ENCODE data around the gene OR2T4. TPM values are rescaled to one million over a fixed set of nuclear protein-coding genes. Genes with fewer than 3 reads are reported as not detected.

OR2T4 gene, protein sequence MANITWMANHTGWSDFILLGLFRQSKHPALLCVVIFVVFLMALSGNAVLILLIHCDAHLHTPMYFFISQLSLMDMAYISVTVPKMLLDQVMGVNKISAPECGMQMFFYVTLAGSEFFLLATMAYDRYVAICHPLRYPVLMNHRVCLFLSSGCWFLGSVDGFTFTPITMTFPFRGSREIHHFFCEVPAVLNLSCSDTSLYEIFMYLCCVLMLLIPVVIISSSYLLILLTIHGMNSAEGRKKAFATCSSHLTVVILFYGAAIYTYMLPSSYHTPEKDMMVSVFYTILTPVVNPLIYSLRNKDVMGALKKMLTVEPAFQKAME
- not detected for total RNA-seq

DNA sequence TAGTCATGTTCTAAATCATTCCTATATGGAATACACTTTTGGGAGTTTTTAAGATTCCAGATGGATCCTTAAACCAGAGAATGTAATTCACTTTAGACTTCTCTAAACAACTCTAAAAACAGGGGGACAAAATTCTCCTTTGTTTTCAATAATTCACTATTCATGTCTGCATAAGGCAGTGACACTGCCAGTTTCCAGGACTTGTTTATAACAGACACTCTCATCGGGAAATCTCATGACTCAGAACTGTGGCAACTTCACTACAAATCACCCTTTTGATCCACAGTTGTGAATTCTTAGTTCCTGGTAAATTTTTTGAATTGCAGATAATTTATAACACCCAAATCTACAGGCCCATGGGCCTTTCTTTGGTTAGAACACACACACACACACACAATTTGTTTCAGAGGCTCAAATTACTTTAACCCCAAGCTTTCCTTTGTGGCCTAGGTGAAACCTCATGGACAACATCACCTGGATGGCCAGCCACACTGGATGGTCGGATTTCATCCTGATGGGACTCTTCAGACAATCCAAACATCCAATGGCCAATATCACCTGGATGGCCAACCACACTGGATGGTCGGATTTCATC lies at the start of gene OR2T4:
OR2T4 (plus strand) TSS at position 545 of the 595 bp plus-strand sequence; CDS start at position 545, 0 bp downstream.
- no peaks in the 10 kb centered on the region for H3K4me1 Mint-ChIP-seq
- ATAC-seq (replicated peaks), result no peak
- no peaks in the 10 kb centered on the region for H3K9me3 Mint-ChIP-seq
- H3K27me3 Mint-ChIP-seq, result peaks cover 16% of the 10 kb centered on the region
- H3K36me3 Mint-ChIP-seq (ENCODE audit: low read depth), result no peaks in the 10 kb centered on the region
- H3K4me3 Mint-ChIP-seq, result no peak within 1 kb of the TSS
- no peak within 1 kb of the TSS for H3K27ac Mint-ChIP-seq

DNA sequence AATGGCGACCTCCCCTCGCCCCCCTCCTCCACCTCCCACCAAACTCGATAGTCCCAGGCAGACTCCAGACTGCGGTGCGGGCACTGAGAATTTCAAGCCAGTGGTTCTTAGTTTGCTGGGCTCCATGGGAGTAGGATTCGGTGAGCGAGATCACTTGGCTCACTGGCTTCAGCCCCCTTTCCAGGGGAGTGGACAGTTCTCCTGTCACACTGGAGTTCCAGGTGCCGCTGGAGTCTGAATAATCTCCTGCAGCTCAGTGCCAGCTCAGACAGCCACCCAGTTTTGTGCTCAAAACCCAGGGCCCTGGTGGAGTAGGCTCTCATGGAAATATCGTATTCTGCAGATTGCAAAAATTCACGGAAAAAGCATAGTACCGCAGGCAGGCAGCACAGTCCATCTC lies 44.7 kb upstream of the OR2T4 start:
- no peak for ATAC-seq (replicated peaks)
- Mint-ChIP-seq H3K36me3 (ENCODE audit: low read depth) (no peaks in the 10 kb centered on the region), H3K4me3 (no peak overlapping the region), H3K9me3 (peaks cover 22% of the 10 kb centered on the region), H3K27ac (no peak overlapping the region), H3K27me3 (peaks cover 17% of the 10 kb centered on the region), H3K4me1 (no peaks in the 10 kb centered on the region)

DNA sequence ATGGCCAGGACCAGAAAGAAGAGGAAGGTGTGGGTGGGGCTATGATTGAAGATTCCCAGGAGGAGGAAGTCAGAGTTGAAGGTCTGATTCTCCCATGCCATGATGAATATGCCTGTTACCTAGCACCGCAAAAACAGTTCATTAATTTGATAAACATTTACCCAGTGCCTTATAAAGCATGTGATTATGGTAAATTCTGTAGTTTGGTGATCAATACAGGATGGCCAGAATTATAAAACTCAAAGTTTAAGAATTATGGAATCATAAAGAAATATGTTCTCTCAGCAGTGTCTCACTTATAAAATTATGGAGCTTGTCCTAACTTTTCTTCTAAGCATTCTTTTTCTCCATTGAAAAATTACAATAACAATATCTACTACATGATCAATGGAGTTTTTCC lies 37.0 kb upstream of the OR2T4 start, which contains the start of gene OR2M7:
OR2M7 (minus strand) TSS at position 101 of the 400 bp plus-strand sequence; CDS start at position 101, 0 bp downstream.
- no peaks in the 10 kb centered on the region for H3K36me3 Mint-ChIP-seq (ENCODE audit: low read depth)

DNA sequence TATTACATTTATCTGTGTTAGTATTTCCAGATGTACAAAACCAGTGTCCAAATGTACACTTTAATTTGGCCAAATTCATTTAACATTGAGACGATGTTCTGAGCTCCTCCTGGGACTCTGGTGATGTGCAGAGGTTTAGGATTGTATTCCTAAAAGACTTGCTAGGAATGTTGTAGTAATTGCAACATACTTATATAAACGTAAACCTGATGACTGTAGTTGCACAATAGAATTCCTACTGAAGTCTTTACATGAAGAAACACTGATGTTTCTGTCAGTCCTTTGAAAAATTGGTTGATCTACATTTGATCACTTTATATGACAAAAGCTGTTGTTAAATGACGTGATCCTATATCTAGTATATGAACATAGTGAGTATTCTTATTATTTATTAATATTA lies 18.0 kb upstream of the OR2T4 start:
- H3K27ac Mint-ChIP-seq, result no peak overlapping the region
- no peak overlapping the region for H3K4me3 Mint-ChIP-seq
- H3K27me3 Mint-ChIP-seq, result peaks cover 3% of the 10 kb centered on the region
- no peaks in the 10 kb centered on the region for H3K9me3 Mint-ChIP-seq
- ATAC-seq (replicated peaks), result no peak
- no peaks in the 10 kb centered on the region for H3K36me3 Mint-ChIP-seq (ENCODE audit: low read depth)
- no peaks in the 10 kb centered on the region for H3K4me1 Mint-ChIP-seq

More for the DNA sequence above, 37.0 kb upstream of the OR2T4 start, which contains the start of gene OR2M7:
- Mint-ChIP-seq H3K9me3 (no peaks in the 10 kb centered on the region), H3K27ac (no peak within 1 kb of the TSS), H3K27me3 (peaks cover 3% of the 10 kb centered on the region), H3K4me1 (no peaks in the 10 kb centered on the region), H3K4me3 (no peak within 1 kb of the TSS)
- ATAC-seq (replicated peaks), result no peak

DNA sequence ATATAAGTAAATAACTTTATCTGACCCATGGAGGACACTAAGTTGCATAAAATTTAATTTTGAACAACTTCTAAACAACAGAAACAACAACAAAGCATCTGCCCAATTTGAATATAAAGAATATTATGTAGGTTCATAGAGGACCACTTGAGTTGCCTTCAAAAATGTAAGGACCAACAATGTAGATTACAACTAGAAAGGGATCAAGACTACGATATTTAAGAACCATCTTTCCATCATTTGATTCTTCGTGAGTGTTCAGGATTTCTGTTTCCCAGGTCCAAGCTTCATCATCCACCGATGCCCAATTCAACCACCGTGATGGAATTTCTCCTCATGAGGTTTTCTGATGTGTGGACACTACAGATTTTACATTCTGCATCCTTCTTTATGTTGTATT lies 13.0 kb upstream of the OR2T4 start, which contains the start of gene OR14C36:
OR14C36 (plus strand) TSS at position 301 of the 400 bp plus-strand sequence; CDS start at position 301, 0 bp downstream.
- Mint-ChIP-seq H3K4me1 (no peaks in the 10 kb centered on the region), H3K27me3 (peaks cover 9% of the 10 kb centered on the region), H3K9me3 (no peaks in the 10 kb centered on the region), H3K36me3 (ENCODE audit: low read depth) (no peaks in the 10 kb centered on the region), H3K4me3 (no peak within 1 kb of the TSS), H3K27ac (no peak within 1 kb of the TSS)
- no peak for ATAC-seq (replicated peaks)

DNA sequence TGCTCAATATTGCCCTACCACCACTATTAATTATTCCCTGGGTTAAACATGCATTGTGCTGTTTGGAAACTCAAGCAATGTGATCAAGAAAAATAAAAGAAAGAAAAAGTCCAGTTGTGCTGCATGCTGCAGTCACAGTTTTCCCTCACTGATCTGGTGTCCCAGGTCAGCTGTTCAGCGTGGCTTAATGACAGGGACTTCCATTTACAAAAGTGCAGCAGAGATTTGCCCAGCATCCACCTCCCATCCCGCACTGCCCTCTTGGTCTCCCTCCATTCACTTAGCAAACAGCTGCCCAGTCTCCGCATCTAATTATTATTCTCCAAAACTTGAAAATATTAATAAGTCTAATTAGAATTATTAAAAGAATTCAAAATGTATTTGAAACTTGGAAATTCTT lies 2.0 kb upstream of the OR2T4 start:
- Mint-ChIP-seq H3K4me3 (no peak overlapping the region), H3K36me3 (ENCODE audit: low read depth) (no peaks in the 10 kb centered on the region), H3K4me1 (no peaks in the 10 kb centered on the region), H3K27ac (no peak overlapping the region), H3K9me3 (no peaks in the 10 kb centered on the region), H3K27me3 (peaks cover 16% of the 10 kb centered on the region)
- no peak for ATAC-seq (replicated peaks)

DNA sequence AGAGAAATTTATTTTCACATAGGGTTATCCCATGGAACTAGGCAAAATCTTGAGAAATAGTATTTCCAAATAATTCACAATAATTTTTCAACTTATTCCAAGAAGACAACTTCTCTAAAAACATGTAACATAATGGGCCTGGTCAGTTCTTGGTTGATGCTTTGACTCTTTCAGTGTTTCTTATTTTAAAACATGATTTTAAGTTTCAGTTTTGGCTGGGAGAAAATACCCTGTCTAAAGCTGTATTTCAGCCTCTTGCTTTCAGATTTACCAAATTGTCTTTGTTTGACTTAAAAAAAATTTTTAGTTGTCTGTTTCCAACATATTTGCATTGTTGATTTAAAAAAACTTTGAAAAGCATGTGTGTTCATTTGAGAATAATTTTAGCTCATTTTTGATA lies 5.1 kb downstream of the OR2T4 start:
- ATAC-seq (replicated peaks), result no peak
- peaks cover 22% of the 10 kb centered on the region for H3K27me3 Mint-ChIP-seq
- no peaks in the 10 kb centered on the region for H3K36me3 Mint-ChIP-seq (ENCODE audit: low read depth)
- H3K9me3 Mint-ChIP-seq, result no peaks in the 10 kb centered on the region
- no peaks in the 10 kb centered on the region for H3K4me1 Mint-ChIP-seq
- no peak overlapping the region for H3K27ac Mint-ChIP-seq
- H3K4me3 Mint-ChIP-seq, result no peak overlapping the region

DNA sequence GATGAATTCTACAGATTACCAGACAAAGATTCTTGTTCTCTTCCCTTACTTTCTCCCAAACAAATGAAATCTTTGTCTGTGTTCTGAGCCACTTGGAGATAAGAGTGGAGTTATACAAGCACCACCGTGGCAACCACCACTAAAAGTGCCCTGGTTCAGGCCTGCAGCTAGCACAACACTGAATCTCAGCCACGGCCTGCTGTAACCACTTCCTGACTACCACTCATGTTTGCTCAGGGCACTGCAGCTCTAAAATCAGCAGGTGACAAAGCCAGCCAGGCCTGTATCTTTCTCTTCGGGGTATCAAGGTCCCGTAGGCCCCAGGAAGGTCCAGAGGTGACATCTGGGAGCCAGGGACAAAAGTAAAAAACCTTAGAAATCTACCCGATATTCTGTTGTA lies 10.9 kb downstream of the OR2T4 start:
- H3K36me3 Mint-ChIP-seq (ENCODE audit: low read depth), result no peaks in the 10 kb centered on the region
- no peaks in the 10 kb centered on the region for H3K9me3 Mint-ChIP-seq
- peaks cover 6% of the 10 kb centered on the region for H3K27me3 Mint-ChIP-seq
- no peak for ATAC-seq (replicated peaks)
- no peak overlapping the region for H3K4me3 Mint-ChIP-seq
- H3K27ac Mint-ChIP-seq, result no peak overlapping the region
- no peaks in the 10 kb centered on the region for H3K4me1 Mint-ChIP-seq

DNA sequence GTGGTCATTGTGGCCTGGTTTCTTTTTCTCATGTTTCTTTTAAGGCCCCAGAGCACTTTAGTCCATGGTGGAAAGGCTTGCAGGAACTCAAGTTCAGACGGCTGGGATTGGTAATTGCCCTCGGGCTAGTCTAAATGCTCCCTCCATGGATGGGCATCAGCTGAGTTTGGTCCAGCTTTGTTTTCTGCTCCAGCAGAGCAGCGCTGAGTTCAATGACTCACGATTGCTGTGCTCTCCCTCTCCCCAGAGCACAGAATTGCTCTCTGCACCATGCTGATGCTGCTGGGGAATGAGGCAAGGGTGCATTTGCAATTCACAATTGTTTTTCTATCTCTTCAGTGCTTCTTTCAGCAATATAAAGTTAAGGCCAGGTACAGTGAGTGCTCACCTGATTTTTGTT lies 12.3 kb downstream of the OR2T4 start:
- no peak overlapping the region for H3K27ac Mint-ChIP-seq

DNA sequence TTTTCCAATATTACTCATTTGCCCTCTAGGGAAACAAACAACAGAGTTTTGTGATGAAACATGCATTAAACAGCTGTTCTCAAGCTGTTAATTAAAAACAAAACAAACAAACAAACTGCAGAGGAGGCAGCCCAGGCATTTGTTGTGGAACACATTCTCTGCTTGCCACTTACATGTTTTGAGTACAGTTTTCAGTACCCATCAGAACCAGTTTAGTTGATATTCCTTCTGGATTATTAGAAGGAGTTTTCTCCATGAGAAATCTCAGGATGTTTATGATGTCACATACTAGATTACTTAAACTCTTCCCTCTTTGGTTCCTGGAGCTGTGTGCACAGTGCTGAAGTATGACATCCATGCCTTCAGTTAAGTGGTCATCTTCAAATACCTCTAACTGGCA lies 14.0 kb downstream of the OR2T4 start, which contains the start of gene OR2T6:
OR2T6 (plus strand) TSS at position 301 of the 400 bp plus-strand sequence. CDS start 11,863 bp downstream, outside the sequence.
- Mint-ChIP-seq H3K9me3 (no peaks in the 10 kb centered on the region), H3K4me3 (no peak within 1 kb of the TSS), H3K36me3 (ENCODE audit: low read depth) (no peaks in the 10 kb centered on the region), H3K4me1 (no peaks in the 10 kb centered on the region), H3K27me3 (peaks cover 5% of the 10 kb centered on the region), H3K27ac (no peak within 1 kb of the TSS)
- ATAC-seq (replicated peaks), result no peak

More for the DNA sequence above, 12.3 kb downstream of the OR2T4 start:
- Mint-ChIP-seq H3K4me3 (no peak overlapping the region), H3K36me3 (ENCODE audit: low read depth) (no peaks in the 10 kb centered on the region), H3K4me1 (no peaks in the 10 kb centered on the region), H3K9me3 (no peaks in the 10 kb centered on the region), H3K27me3 (peaks cover 6% of the 10 kb centered on the region)
- ATAC-seq (replicated peaks), result no peak

DNA sequence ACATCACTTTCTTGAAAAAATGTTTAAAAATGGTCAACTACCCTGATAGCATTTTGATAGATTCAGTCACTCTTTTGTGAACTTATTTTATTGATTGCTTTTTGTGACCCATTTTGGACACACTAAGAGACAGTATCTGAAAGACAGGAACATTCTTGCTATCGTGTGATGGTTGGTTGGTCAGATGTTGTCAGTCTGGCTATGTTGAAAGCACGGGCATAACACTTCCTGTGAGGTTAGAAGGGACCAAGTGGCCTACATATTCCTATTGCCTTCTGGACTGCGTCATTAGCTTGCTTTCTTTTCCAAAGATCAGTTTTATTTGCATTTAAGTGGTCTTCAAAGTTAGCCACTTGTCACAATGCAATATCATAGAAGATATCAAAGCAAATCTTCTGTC lies 15.5 kb downstream of the OR2T4 start:
- Mint-ChIP-seq H3K4me3 (no peak overlapping the region), H3K4me1 (no peaks in the 10 kb centered on the region), H3K27ac (no peak overlapping the region), H3K36me3 (ENCODE audit: low read depth) (no peaks in the 10 kb centered on the region), H3K27me3 (peaks cover 3% of the 10 kb centered on the region), H3K9me3 (no peaks in the 10 kb centered on the region)
- no peak for ATAC-seq (replicated peaks)

DNA sequence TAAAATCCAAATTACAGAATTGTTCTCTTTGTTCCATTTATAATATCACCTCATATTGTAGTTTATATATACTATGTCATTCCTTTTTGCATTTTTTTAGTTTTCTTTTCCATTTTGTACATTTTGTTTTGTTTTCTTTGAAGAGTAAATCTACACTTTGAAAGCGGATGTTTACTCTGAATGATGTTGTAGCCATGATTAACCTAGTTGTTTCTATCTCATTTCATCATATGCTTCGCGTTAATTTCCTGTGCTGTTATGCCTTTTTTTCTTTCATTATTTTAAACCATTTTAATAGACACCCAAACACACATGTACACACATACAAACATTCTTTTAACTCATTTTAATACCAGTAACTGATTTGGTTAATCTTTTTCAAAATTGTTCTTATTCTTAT lies 19.4 kb downstream of the OR2T4 start:
- no peaks in the 10 kb centered on the region for H3K36me3 Mint-ChIP-seq (ENCODE audit: low read depth)
- no peak overlapping the region for H3K4me3 Mint-ChIP-seq
- peaks cover 7% of the 10 kb centered on the region for H3K27me3 Mint-ChIP-seq
- H3K9me3 Mint-ChIP-seq, result no peaks in the 10 kb centered on the region
- no peak for ATAC-seq (replicated peaks)
- H3K4me1 Mint-ChIP-seq, result no peaks in the 10 kb centered on the region
- H3K27ac Mint-ChIP-seq, result no peak overlapping the region

DNA sequence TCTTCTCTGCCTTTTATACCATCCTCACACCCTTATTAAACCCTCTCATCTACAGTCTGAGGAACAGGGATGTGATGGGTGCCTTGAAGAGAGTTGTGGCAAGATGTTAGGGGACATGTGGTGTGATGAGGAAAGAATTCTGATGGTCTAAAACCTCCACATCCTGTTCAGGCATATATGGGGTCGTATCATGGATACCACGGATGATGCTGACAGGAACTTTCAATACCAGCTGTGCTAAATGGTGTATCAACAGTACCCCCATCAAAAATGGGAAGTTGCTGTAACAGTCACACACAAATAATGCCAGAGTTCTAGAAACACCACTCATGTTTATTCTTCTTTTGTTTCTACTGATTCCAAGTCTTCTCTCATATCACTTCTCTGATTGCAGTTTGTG lies 27.0 kb downstream of the OR2T4 start:
- ATAC-seq (replicated peaks), result no peak
- Mint-ChIP-seq H3K4me3 (no peak overlapping the region), H3K4me1 (no peaks in the 10 kb centered on the region), H3K27me3 (peaks cover 27% of the 10 kb centered on the region), H3K36me3 (ENCODE audit: low read depth) (no peaks in the 10 kb centered on the region), H3K9me3 (peaks cover 4% of the 10 kb centered on the region), H3K27ac (no peak overlapping the region)

DNA sequence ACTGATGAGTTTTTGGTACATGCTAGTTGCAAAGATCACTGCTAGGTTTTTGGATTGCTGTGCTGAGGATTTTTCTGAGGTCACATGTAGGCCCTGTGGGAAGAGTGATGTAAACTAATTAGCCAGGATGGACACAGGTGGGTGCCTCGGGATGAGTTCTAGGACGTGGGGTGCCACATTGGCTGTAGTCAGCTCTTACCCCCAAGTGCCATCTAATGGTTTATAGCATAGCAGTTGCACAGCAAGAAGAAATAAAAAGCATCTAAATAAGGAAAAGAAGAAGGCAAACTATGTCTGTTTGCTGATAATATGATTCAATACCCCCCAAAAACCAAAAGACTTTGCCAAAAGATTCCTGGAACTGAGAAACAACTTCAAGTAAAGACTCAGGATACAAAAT lies 31.6 kb downstream of the OR2T4 start:
- ATAC-seq (replicated peaks), result no peak
- Mint-ChIP-seq H3K27ac (no peak overlapping the region), H3K27me3 (peaks cover 17% of the 10 kb centered on the region), H3K9me3 (no peaks in the 10 kb centered on the region), H3K36me3 (ENCODE audit: low read depth) (no peaks in the 10 kb centered on the region), H3K4me3 (no peak overlapping the region), H3K4me1 (no peaks in the 10 kb centered on the region)

DNA sequence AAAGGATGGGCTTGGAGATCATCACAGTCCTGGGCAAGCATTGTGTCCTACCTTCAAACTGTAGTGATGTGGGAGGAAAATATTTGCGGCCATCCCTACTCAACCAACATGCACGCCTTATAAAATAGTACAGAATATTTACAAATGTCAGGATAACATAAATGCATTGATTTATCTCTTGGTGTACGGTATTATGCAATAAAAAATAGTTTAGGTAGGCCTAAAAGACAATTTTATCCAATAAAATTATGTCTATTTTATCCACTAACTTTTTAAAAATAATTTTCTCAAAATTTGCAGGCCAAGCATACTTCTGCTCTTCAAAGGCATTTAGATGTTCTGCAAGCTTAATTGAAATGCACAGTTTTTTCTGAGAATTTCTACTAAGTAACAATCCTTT lies 41.3 kb downstream of the OR2T4 start, which contains the start of gene OR2T1:
OR2T1 (plus strand) TSS at position 301 of the 400 bp plus-strand sequence. CDS start 3,100 bp downstream, outside the sequence.
- ATAC-seq (replicated peaks), result no peak
- no peak within 1 kb of the TSS for H3K4me3 Mint-ChIP-seq
- H3K9me3 Mint-ChIP-seq, result no peaks in the 10 kb centered on the region
- H3K4me1 Mint-ChIP-seq, result no peaks in the 10 kb centered on the region
- no peaks in the 10 kb centered on the region for H3K27me3 Mint-ChIP-seq
- no peaks in the 10 kb centered on the region for H3K36me3 Mint-ChIP-seq (ENCODE audit: low read depth)
- no peak within 1 kb of the TSS for H3K27ac Mint-ChIP-seq

Measured in activated T-helper 17 cell treated with anti-CD3 and anti-CD28 coated beads, Interleukin-2, amount 50 U/mL, for 72 hours (primary cell).